LNCaP clone FGC (cell line): ENCODE results near the gene CRIP1.
A peak's percentile ranks its signal among the peaks of the same experiment; 100 is the strongest.

Experiments used
- DNase-seq: peaks from one replicate; pipeline ENCODE4 v3.0.0-alpha.2; 2011; ENCODE audit warnings: low read depth
- H3K4me3 ChIP-seq: 2 replicates; pipeline ENCODE4 v1.5.1; 2011; ENCODE audit warnings: mild to moderate bottlenecking, low read depth, low read length, control low read depth
- CTCF ChIP-seq: IDR thresholded peaks from 2 replicates; pipeline ENCODE4 v1.5.1; 2012; ENCODE audit warnings: mild to moderate bottlenecking; ENCODE audit not compliant: control insufficient read depth, insufficient read depth; ENCODE audit errors: extremely low read depth

CRIP1 gene

DNA sequence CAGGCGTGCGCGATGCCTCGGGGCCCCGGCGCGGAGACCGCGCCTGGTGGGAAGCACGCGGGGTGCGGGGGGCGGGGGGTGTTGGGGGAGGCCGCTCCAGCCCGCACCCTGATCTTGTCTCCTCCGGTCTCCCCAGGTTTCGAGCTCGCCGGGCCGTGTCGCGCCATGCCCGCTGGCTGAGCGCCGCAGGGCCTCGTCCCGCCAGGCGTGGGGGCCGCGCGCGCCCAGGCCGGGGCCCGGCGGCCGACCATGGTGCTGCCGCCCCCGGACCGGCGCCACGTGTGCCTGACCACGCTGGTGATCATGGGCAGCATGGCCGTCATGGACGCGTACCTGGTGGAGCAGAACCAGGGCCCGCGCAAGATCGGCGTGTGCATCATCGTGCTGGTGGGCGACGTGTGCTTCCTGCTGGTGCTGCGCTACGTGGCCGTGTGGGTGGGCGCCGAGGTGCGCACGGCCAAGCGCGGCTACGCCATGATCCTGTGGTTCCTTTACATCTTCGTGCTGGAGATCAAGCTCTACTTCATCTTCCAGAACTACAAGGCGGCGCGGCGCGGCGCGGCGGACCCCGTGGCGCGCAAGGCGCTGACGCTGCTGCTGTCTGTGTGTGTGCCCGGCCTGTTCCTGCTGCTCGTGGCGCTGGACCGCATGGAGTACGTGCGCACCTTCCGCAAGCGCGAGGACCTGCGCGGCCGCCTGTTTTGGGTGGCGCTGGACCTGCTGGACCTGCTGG lies 42.1 kb downstream of the CRIP1 start:
- no peak for TF ChIP-seq CTCF
- peak overlapping the region; percentile 43; the same call in 1 of the 2 replicates for H3K4me3 ChIP-seq
- DNase-seq = no peak

- no peak for TF ChIP-seq CTCF
- DNase-seq = no peak
- no peak overlapping the region for H3K4me3 ChIP-seq
Observed at GRCh38 chr14:105529319-105529568, 42.6 kb downstream of the CRIP1 start.

DNA sequence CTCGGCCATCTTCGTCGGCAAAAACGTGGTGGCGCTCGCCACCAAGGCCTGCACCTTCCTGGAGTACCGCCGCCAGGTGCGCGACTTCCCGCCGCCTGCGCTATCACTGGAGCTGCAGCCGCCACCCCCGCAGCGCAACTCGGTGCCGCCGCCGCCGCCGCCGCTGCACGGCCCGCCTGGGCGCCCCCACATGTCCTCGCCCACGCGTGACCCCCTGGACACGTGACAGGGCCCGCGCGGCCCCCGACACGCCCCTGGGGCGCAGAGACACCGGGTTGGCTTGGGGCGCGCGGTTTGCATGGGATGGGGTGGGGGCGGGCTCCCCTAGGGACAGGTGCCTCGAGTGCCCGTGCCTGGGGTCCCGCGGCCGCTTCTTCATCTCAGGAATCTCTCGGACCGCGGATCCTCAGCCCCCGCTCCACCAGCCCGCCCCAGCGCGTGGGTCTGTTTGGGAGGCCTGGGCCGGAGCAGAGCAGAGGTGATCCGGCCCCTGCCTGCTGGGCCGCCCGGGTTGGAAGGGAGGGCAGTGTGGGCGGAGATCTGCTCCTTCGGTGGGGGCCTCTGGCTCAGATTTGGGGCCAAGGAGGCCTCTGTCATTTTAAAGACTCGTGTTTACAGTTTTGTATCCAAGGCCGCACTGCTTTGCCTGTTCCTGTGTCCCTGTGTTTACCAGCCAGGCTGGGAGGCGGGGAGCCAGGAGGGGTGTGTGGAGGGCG lies 43.0 kb downstream of the CRIP1 start:
- no peak for DNase-seq
- TF ChIP-seq CTCF = no peak
- H3K4me3 ChIP-seq = no peak overlapping the region

GRCh38 chr14:105530285-105531087 lies 43.8 kb downstream of the CRIP1 start:
- DNase-seq = no peak
- TF ChIP-seq CTCF = no peak
- H3K4me3 ChIP-seq = no peak overlapping the region

DNA sequence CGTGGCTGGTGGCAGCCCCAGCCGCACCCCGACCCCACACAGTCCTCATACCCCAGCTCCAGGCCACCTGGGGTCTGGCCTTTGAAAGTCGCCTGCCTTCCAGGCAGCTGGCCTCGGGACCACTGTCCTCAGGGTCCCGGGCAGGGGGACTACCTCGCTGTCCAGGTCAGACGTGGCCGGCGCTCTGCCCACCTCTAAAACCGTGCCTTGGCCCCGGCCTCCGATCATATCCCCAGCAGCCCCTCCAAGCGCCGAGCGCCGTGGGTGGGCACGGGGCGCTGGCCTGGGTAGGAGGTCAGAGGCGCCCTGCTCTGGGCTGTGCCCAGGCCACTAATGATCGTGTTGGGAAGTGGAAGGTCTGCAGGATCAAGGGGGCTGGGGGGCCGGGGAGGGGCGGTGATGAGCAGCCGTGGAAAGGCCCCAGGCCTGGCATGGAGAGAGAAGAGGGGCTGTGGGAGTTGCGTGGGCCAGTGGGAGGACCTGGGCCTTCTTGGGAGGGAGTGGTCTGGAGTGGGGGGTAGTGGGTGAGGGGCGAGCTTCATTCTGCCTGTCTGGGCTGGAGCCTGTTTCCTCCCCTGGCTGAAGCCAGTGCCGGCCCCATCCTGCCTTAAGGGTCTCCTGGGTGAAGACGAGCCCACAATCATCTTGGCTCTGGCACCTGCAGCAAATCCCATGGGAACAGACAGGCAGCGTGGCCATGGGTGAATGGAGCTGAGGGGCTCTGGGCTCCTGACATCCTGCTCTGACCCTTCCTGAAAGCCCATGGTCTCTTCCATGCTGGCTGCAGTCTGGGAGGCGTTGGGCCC lies 44.6 kb downstream of the CRIP1 start:
- no peak for DNase-seq
- no peak overlapping the region for H3K4me3 ChIP-seq
- TF ChIP-seq CTCF = no peak

DNA sequence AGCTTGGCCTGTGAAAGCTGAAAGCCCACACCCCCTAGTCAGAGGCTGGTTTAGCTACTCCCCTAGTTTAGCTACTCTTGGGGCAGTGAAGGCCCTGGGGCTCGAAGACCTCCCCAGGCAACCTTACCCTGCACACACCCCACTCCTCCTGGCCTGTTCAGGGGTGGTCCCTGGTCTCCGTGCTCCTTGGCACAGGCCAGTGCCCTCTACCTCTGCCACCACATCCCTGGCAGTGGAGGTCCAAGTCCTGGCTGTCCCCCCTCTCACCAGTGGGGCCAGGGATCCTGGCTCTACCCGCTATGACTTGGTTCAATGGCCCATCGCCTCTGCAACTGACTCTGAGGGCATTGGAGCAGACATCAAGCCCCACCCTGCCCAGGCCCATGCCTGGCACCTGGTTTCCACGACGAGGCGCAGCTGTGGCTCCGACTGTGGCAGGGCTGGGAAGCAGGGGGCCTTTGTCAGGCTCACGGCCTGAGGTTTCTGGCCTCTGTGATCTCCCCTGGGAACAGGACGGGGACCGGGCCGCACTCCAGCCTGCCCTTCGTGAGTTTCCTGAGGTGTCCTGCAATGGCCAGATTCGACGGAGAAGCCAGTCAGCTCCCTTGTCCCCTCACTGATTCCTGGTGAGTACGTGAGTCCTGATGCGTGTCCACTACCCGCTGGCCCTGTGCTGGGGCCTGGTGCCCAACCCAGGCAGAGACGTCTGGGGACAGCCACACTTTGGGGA lies 45.4 kb downstream of the CRIP1 start:
- H3K4me3 ChIP-seq = no peak overlapping the region
- no peak for TF ChIP-seq CTCF
- no peak for DNase-seq
